HG03457 (cell line): ENCODE results near the gene DPP4.

Experiments used
- ATAC-seq: cut with Tn5 transposase; IDR thresholded peaks from one replicate; pipeline ENCODE4 v1.9.1; 2021; ENCODE audit warnings: moderate number of reproducible peaks; ENCODE audit not compliant: unreplicated experiment

The DPP4 gene

GRCh38 chr2:162086904-162087303 is 12.9 kb upstream of the DPP4 start:
- ATAC-seq: no peak

- no peak for ATAC-seq
Observed at GRCh38 chr2:162085090-162085891, 11.3 kb upstream of the DPP4 start.

- no peak for ATAC-seq
Observed at GRCh38 chr2:162084536-162084935, 10.5 kb upstream of the DPP4 start.

- no peak for ATAC-seq
Observed at GRCh38 chr2:162082681-162083080, 8.7 kb upstream of the DPP4 start.

- no peak for ATAC-seq
Observed at GRCh38 chr2:162082036-162082435, 8.0 kb upstream of the DPP4 start.

DNA sequence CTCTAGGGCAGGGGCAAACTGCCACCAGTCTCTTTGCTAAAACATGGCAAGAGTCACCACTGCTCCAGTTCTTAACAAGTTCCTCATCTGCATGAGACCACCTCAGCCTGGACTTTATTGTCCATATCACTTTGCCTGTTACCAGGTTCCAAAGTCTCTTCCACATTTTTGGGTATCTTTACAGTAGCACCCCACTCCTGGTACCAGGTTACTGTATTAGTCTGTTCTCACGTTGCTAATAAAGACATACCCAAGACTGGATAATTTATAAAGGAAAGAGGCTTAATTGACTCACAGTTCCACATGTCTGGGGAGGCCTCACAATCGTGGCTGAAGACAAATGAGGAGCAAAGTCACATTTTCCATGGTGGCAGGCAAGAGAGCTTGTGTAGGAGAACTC is 5.5 kb upstream of the DPP4 start:
- no peak for ATAC-seq

GRCh38 chr2:162075689-162076132 is 1.7 kb upstream of the DPP4 start:
- no peak for ATAC-seq

- no peak for ATAC-seq
Observed at GRCh38 chr2:162074928-162075688, 1.1 kb upstream of the DPP4 start.

- no peak for ATAC-seq
Observed at GRCh38 chr2:162074632-162074895, 549 bp upstream of the DPP4 start.

DNA sequence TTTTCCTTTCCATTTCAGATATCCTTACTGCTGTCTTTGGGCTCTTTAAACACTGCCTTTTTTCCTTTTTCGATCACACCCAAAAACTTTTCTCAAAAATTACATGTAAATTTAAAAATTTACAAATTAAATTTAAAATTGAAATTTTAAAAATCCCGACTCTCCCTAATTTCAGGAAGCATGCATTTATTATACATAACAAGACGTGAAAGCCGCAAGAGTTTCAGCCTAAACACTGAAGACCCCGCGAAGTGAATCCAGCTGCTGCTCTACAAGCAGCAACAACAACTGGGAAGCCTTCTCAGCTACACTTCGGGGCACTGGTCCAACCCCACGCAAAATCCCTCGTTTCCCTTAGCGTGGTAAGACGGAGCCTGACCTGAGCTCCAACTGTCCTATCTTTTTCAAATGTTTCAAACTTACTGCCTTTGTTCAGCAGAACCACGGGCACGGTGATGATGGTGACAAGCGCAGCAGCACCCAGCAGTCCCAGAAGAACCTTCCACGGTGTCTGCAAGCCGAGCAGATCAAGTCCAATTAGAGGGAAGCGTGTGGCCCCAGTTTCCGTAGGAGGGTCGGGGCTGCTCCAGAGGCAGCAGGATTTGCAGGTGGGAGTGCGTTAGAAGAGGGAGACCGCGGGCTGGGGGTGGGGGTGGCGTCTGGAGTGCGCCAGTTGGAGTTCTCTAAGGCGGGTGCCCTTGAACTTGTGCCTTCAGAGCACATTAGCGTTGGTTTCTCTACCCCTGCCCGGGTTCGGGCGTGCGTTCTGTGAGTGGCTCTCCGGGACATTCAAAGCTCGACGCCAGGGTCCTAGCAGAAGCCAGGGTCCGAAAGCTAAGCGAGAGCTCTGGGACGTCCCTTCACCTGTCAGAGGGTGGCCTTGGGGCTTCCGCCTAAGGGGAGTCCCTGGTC is 783 bp downstream of the DPP4 start:
- no peak for ATAC-seq

- ATAC-seq: peak; percentile 34
Observed at GRCh38 chr2:162072181-162072702, 1.8 kb downstream of the DPP4 start.

- ATAC-seq: no peak
Observed at GRCh38 chr2:162071001-162071400, 3.0 kb downstream of the DPP4 start.

DNA sequence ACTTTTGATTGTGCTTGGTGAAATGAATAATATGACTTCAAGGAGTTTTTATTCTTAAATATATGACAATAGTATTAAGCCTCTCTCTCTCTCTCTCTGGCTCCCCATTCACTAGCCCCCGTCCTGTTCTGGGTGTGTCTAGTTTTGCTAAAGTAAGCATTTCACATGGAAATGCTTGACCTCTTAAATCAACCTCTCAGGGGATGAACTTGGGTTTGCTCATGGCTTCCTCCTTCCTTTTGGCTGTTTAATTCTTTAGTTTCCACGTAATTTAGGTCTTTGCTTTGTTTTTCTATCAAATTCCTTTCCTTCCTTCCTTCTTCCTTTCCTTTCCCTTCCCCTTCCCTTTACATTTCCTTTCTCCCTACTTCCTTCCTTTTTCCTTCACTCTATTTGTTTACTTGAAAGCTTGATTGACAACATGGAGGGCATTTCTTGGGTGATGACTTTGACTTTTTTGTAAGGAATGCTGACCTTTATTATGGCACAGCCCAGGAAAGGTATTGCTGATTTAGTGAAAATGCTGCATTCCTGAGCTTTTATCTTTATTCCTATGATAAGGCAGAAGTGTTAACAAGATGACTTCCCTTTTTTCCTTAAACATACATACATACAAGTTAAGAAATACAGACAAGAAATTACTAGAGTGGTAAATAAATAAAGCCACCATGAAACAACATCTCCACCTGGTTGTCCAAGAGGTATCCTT is 3.6 kb downstream of the DPP4 start:
- no peak for ATAC-seq

- ATAC-seq: no peak
Observed at GRCh38 chr2:162069267-162069903, 4.6 kb downstream of the DPP4 start.

DNA sequence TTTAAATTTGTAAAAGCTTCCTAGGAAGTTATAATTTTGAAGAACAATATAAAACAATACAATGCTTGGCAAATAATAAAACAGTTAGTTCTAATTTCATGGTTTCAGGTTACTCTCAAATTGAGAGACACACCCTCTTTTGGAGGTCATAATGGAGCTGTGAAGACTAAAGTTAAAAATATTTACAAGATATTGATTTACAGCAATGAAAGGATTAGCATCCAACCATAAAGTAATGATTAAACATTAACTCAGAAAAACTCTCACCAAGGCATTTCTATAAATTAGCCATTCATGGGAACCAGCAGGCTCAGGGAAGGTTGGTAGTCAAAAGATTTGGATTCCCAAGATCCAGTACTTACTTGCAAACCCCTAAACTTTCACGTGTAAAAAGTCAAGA is 6.4 kb downstream of the DPP4 start:
- ATAC-seq: no peak

GRCh38 chr2:162065767-162066166 is 8.2 kb downstream of the DPP4 start:
- ATAC-seq: no peak

GRCh38 chr2:162063899-162064298 is 10.1 kb downstream of the DPP4 start:
- peak; percentile 52 for ATAC-seq

DNA sequence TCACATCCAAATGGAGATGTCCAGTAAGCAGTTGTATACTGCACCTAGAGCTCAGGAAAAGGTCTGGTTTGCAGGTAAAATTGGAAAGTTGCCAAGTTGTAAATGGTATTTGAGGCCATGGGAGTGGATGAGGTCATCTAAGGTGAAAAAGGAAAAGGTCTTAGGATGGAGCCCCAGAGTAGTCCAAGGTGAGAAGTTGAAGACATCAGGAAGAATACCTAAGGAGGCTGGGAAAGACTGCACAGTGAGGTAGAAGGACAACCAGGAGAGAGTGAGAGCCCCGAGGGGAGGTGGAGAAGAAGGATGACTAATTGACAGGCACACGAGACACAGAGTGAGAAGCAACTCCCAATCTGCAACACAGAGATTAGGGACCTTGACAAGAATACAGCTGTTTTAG is 10.7 kb downstream of the DPP4 start:
- ATAC-seq: no peak

DNA sequence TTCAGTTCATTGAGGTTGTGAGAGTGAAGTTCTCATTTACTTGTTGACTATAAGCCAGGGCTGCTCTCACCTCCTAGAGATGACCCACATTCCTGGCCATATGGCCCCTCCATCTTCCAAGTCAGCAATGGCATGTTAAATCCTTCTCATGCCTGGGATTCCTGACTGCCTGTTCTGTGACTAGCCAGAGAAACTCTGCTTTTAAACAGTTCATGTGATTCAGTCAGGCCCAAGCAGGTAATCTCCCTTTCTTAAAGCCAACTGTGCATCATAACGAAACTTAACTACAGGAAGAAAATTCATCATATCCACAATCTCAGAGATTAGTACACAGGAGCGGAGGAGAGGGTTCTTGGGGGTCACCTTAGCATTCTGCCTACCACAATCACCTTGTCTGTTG is 11.5 kb downstream of the DPP4 start:
- ATAC-seq: no peak

- ATAC-seq: no peak
Observed at GRCh38 chr2:162061021-162061420, 13.0 kb downstream of the DPP4 start.
